IPS-11a (cell line): ENCODE results near the gene DPP9.
"Not testable (repeated sequence)": the region's sequence is repeated elsewhere in the genome, so short reads cannot be mapped to it uniquely, and the experiment has no call there.

Source experiments
- H3K4me3 ChIP-seq: one replicate; pipeline ENCODE4 v1.5.1; 2013; ENCODE audit warnings: low read depth, low read length, control low read depth

Gene DPP9

GRCh38 chr19:4723595-4724514 is at the start of gene DPP9:
Gene DPP9 (minus strand): TSS chr19:4723842. CDS start chr19:4719906, 3,936 bp downstream.
- peak within 1 kb of the TSS; percentile 83 for H3K4me3 ChIP-seq

GRCh38 chr19:4773047-4773640 is 49.5 kb upstream of the DPP9 start:
- H3K4me3 ChIP-seq: no peak overlapping the region

- H3K4me3 ChIP-seq: no peak overlapping the region
These were observed 48.9 kb upstream of the DPP9 start for GRCh38 chr19:4772566-4772965.

GRCh38 chr19:4768934-4769777 is 45.5 kb upstream of the DPP9 start:
- H3K4me3 ChIP-seq: no peak overlapping the region

- H3K4me3 ChIP-seq: no peak overlapping the region
These were observed 40.7 kb upstream of the DPP9 start for GRCh38 chr19:4764393-4764660.

- no peak overlapping the region for H3K4me3 ChIP-seq
These were observed 39.4 kb upstream of the DPP9 start for GRCh38 chr19:4763021-4763420.

GRCh38 chr19:4760285-4760650 is 36.6 kb upstream of the DPP9 start:
- H3K4me3 ChIP-seq: no peak overlapping the region

- peak overlapping the region; percentile 17 for H3K4me3 ChIP-seq
These were observed 36.0 kb upstream of the DPP9 start for GRCh38 chr19:4759388-4760284.

GRCh38 chr19:4758659-4759058 is 35.0 kb upstream of the DPP9 start:
- no peak overlapping the region for H3K4me3 ChIP-seq

GRCh38 chr19:4758082-4758481 is 34.4 kb upstream of the DPP9 start:
- no peak overlapping the region for H3K4me3 ChIP-seq

- no peak overlapping the region for H3K4me3 ChIP-seq
These were observed 31.8 kb upstream of the DPP9 start for GRCh38 chr19:4755459-4755858.

GRCh38 chr19:4754248-4754647 is 30.6 kb upstream of the DPP9 start:
- H3K4me3 ChIP-seq: no peak overlapping the region

- H3K4me3 ChIP-seq: no peak overlapping the region
These were observed 26.4 kb upstream of the DPP9 start for GRCh38 chr19:4749870-4750590.

- no peak overlapping the region for H3K4me3 ChIP-seq
These were observed 24.9 kb upstream of the DPP9 start for GRCh38 chr19:4748589-4748988.

- H3K4me3 ChIP-seq: no peak overlapping the region
These were observed 24.5 kb upstream of the DPP9 start for GRCh38 chr19:4748185-4748584.

- no peak overlapping the region for H3K4me3 ChIP-seq
These were observed 22.3 kb upstream of the DPP9 start for GRCh38 chr19:4745986-4746385.

GRCh38 chr19:4745175-4745574 is 21.5 kb upstream of the DPP9 start:
- not testable (repeated sequence) for H3K4me3 ChIP-seq

GRCh38 chr19:4744451-4745174 is 21.0 kb upstream of the DPP9 start:
- no peak overlapping the region for H3K4me3 ChIP-seq
